ENCODE measurements around the gene KIF14.
A peak's percentile ranks its signal among the peaks of the same experiment; 100 is the strongest.
"Not testable (repeated sequence)": the region's sequence is repeated elsewhere in the genome, so short reads cannot be mapped to it uniquely, and the experiment has no call there.

KIF14 gene

GRCh38 chr1:200634261-200635122 lies 13.9 kb upstream of the KIF14 start:
- no peak for DNase-seq (ENCODE audit: low spot score)

- no peak for DNase-seq (ENCODE audit: low spot score)
Observed at GRCh38 chr1:200631375-200631774, 10.8 kb upstream of the KIF14 start.

GRCh38 chr1:200630515-200630899 lies 10.0 kb upstream of the KIF14 start:
- DNase-seq (ENCODE audit: low spot score) = not testable (repeated sequence)

GRCh38 chr1:200629876-200630514 lies 9.4 kb upstream of the KIF14 start:
- no peak for DNase-seq (ENCODE audit: low spot score)

- no peak for DNase-seq (ENCODE audit: low spot score)
Observed at GRCh38 chr1:200628223-200628881, 7.8 kb upstream of the KIF14 start.

GRCh38 chr1:200627575-200628222 lies 7.1 kb upstream of the KIF14 start:
- no peak for DNase-seq (ENCODE audit: low spot score)

- no peak for DNase-seq (ENCODE audit: low spot score)
Observed at GRCh38 chr1:200626853-200627534, 6.4 kb upstream of the KIF14 start.

- peak; percentile 40 for DNase-seq (ENCODE audit: low spot score)
Observed at GRCh38 chr1:200625381-200625824, 4.9 kb upstream of the KIF14 start.

- DNase-seq (ENCODE audit: low spot score) = no peak
Observed at GRCh38 chr1:200624679-200625335, 4.3 kb upstream of the KIF14 start.

- no peak for DNase-seq (ENCODE audit: low spot score)
Observed at GRCh38 chr1:200619894-200620272, 668 bp downstream of the KIF14 start.

GRCh38 chr1:200610846-200611245 lies 9.7 kb downstream of the KIF14 start:
- DNase-seq (ENCODE audit: low spot score) = peak; percentile 66

- DNase-seq (ENCODE audit: low spot score) = no peak
Observed at GRCh38 chr1:200602632-200603031, 17.9 kb downstream of the KIF14 start.

- DNase-seq (ENCODE audit: low spot score) = no peak
Observed at GRCh38 chr1:200590001-200590400, 30.6 kb downstream of the KIF14 start.

GRCh38 chr1:200588698-200589097 lies 31.9 kb downstream of the KIF14 start:
- DNase-seq (ENCODE audit: low spot score) = no peak

GRCh38 chr1:200564319-200564718 lies 56.2 kb downstream of the KIF14 start:
- no peak for DNase-seq (ENCODE audit: low spot score)

- DNase-seq (ENCODE audit: low spot score) = no peak
Observed at GRCh38 chr1:200561856-200562214, 58.7 kb downstream of the KIF14 start.

- peak; percentile 64 for DNase-seq (ENCODE audit: low spot score)
Observed at GRCh38 chr1:200558866-200559459, 61.6 kb downstream of the KIF14 start.

- DNase-seq (ENCODE audit: low spot score) = no peak
Observed at GRCh38 chr1:200556002-200556401, 64.5 kb downstream of the KIF14 start.

- not testable (repeated sequence) for DNase-seq (ENCODE audit: low spot score)
Observed at GRCh38 chr1:200552737-200553136, 67.8 kb downstream of the KIF14 start.

- DNase-seq (ENCODE audit: low spot score) = no peak
Observed at GRCh38 chr1:200550367-200550766, 70.2 kb downstream of the KIF14 start.

- no peak for DNase-seq (ENCODE audit: low spot score)
Observed at GRCh38 chr1:200547386-200547785, 73.2 kb downstream of the KIF14 start.

All from AG20443 (cell line).